HEK293 (cell line): Measurements from ENCODE around the gene KAT2B.

Source experiments
- CTCF ChIA-PET: fragments of 350-600 bp; formaldehyde crosslinking; extraction: SDS; loops from one replicate; lab custom pipeline; 2021; ENCODE audit warnings: antibody characterized with exemption; lab: Yijun Ruan, JAX
- POLR2A ChIA-PET: fragments of 300-600 bp; formaldehyde crosslinking; extraction: SDS; loops from one replicate; lab custom pipeline; 2020; ENCODE audit warnings: antibody characterized with exemption, inconsistent platforms; lab: Yijun Ruan, JAX
- H3K27ac ChIP-seq: fragments of 200-500 bp; sonication (Bioruptor generic); 2 replicates; pipeline ENCODE4 v1.5.1; 2014; ENCODE audit warnings: low read depth, low read length, control low read depth, inconsistent platforms; ENCODE audit errors: extremely low read depth
- H3K36me3 ChIP-seq, 2 experiments: fragments of 200-500 bp in 1 of 2; sonication (Bioruptor generic) in 1 of 2; 1 replicate in 1 of 2; 2 replicates in 1 of 2; pipeline ENCODE4 v1.5.1; 2014 to 2017; ENCODE audit warnings: inconsistent platforms in 2 of 2, low read length in 2 of 2; ENCODE audit not compliant: control insufficient read depth in 2 of 2, insufficient read depth in 1 of 2
- H3K4me1 ChIP-seq: fragments of 200-500 bp; sonication (Bioruptor generic); 2 replicates; pipeline ENCODE4 v1.5.1; 2014; ENCODE audit warnings: mild to moderate bottlenecking, low read length, inconsistent platforms; ENCODE audit not compliant: control insufficient read depth, insufficient read depth
- H3K4me3 ChIP-seq: 2 replicates; pipeline ENCODE4 v1.5.1; 2011; ENCODE audit warnings: low read depth, mild to moderate bottlenecking, control low read depth, low read length, moderate library complexity
- H3K9me3 ChIP-seq: fragments of 200-500 bp; sonication (Bioruptor generic); 2 replicates; pipeline ENCODE4 v1.5.1; 2014; ENCODE audit warnings: low read depth, low read length, inconsistent platforms; ENCODE audit not compliant: control insufficient read depth, insufficient read depth
- GFI1B ChIP-seq: fragments of 450-650 bp; formaldehyde crosslinking; IDR thresholded peaks from 2 replicates; pipeline ENCODE4 v1.5.1; 2016; ENCODE audit warnings: missing biosample characterization, missing genetic modification characterization
- HOXA7 ChIP-seq: sonication (generic); formaldehyde crosslinking; IDR thresholded peaks from 2 replicates; pipeline ENCODE4 v1.8.1; 2022; ENCODE audit warnings: missing genetic modification reagents, borderline replicate concordance
- PRDM4 ChIP-seq: fragments of 450-650 bp; formaldehyde crosslinking; IDR thresholded peaks from 2 replicates; pipeline ENCODE4 v1.5.1; 2017; ENCODE audit warnings: missing biosample characterization, missing genetic modification characterization
- SCRT2 ChIP-seq: fragments of 450-650 bp; formaldehyde crosslinking; IDR thresholded peaks from 2 replicates; pipeline ENCODE4 v1.5.1; 2016; ENCODE audit warnings: missing biosample characterization, missing genetic modification characterization
- SETDB1 ChIP-seq: IDR thresholded peaks from one replicate; pipeline ENCODE4 v1.6.1; 2017; ENCODE audit warnings: mild to moderate bottlenecking, low read length, moderate library complexity, mixed read lengths; ENCODE audit not compliant: insufficient read length
- ZBTB11 ChIP-seq: fragments of 450-650 bp; formaldehyde crosslinking; conservative IDR thresholded peaks from 2 replicates; pipeline ENCODE4 v1.5.1; 2016; ENCODE audit warnings: low read depth, missing biosample characterization, missing genetic modification characterization
- ZNF133 ChIP-seq: fragments of 450-650 bp; formaldehyde crosslinking; IDR thresholded peaks from 2 replicates; pipeline ENCODE4 v1.5.1; 2016; ENCODE audit warnings: missing biosample characterization, missing genetic modification characterization
- ZNF138 ChIP-seq: fragments of 450-650 bp; formaldehyde crosslinking; IDR thresholded peaks from 2 replicates; pipeline ENCODE4 v1.5.1; 2016; ENCODE audit warnings: missing biosample characterization, missing genetic modification characterization, borderline replicate concordance
- ZNF311 ChIP-seq: fragments of 450-650 bp; formaldehyde crosslinking; IDR thresholded peaks from 2 replicates; pipeline ENCODE4 v1.5.1; 2017; ENCODE audit warnings: missing biosample characterization, missing genetic modification characterization, borderline replicate concordance
- ZNF366 ChIP-seq: fragments of 450-650 bp; formaldehyde crosslinking; conservative IDR thresholded peaks from 2 replicates; pipeline ENCODE4 v1.5.1; 2016; ENCODE audit warnings: missing biosample characterization, missing genetic modification characterization
- ZNF404 ChIP-seq: fragments of 450-650 bp; formaldehyde crosslinking; IDR thresholded peaks from 2 replicates; pipeline ENCODE4 v1.5.1; 2017; ENCODE audit warnings: missing biosample characterization, missing genetic modification characterization
- ZNF416 ChIP-seq: fragments of 450-650 bp; formaldehyde crosslinking; IDR thresholded peaks from 2 replicates; pipeline ENCODE4 v1.5.1; 2016; ENCODE audit warnings: missing biosample characterization, missing genetic modification characterization
- ZNF510 ChIP-seq: fragments of 450-650 bp; formaldehyde crosslinking; IDR thresholded peaks from 2 replicates; pipeline ENCODE4 v1.5.1; 2018; ENCODE audit warnings: mild to moderate bottlenecking, missing genetic modification characterization, missing biosample characterization; ENCODE audit not compliant: insufficient replicate concordance
- ZNF561 ChIP-seq: fragments of 450-650 bp; IDR thresholded peaks from 2 replicates; pipeline ENCODE4 v1.5.1; 2018; ENCODE audit warnings: missing biosample characterization, missing genetic modification characterization, borderline replicate concordance
- ZNF600 ChIP-seq: fragments of 450-650 bp; formaldehyde crosslinking; IDR thresholded peaks from 2 replicates; pipeline ENCODE4 v1.5.1; 2016; ENCODE audit warnings: missing biosample characterization, missing genetic modification characterization
- ZNF629 ChIP-seq: fragments of 450-650 bp; formaldehyde crosslinking; IDR thresholded peaks from 2 replicates; pipeline ENCODE4 v1.5.1; 2017; ENCODE audit warnings: missing biosample characterization, missing genetic modification characterization
- ZNF664 ChIP-seq: fragments of 450-650 bp; formaldehyde crosslinking; IDR thresholded peaks from 2 replicates; pipeline ENCODE4 v1.5.1; 2016; ENCODE audit warnings: missing biosample characterization, missing genetic modification characterization
- ZNF785 ChIP-seq: fragments of 450-650 bp; formaldehyde crosslinking; IDR thresholded peaks from 2 replicates; pipeline ENCODE4 v1.5.1; 2016; ENCODE audit warnings: missing biosample characterization, missing genetic modification characterization
- ZNF830 ChIP-seq: fragments of 450-650 bp; IDR thresholded peaks from 2 replicates; pipeline ENCODE4 v1.5.0; 2018; ENCODE audit warnings: missing biosample characterization, missing genetic modification characterization, low read depth, mild to moderate bottlenecking, moderate library complexity
- TF ChIP-seq, protein P1 (sequence below): fragments of 450-650 bp; formaldehyde crosslinking; IDR thresholded peaks from 2 replicates; pipeline ENCODE4 v1.5.1; 2016; ENCODE audit warnings: missing biosample characterization, missing genetic modification characterization, borderline replicate concordance
- TF ChIP-seq, protein P2 (sequence below): fragments of 450-650 bp; formaldehyde crosslinking; IDR thresholded peaks from 2 replicates; pipeline ENCODE4; 2016; ENCODE audit warnings: missing biosample characterization, missing genetic modification characterization

Gene KAT2B

GRCh38 chr3:20190991-20191390 lies 150.7 kb downstream of the KAT2B start:
- POLR2A ChIA-PET, result no interaction called here
- TF ChIP-seq, protein P1, sequence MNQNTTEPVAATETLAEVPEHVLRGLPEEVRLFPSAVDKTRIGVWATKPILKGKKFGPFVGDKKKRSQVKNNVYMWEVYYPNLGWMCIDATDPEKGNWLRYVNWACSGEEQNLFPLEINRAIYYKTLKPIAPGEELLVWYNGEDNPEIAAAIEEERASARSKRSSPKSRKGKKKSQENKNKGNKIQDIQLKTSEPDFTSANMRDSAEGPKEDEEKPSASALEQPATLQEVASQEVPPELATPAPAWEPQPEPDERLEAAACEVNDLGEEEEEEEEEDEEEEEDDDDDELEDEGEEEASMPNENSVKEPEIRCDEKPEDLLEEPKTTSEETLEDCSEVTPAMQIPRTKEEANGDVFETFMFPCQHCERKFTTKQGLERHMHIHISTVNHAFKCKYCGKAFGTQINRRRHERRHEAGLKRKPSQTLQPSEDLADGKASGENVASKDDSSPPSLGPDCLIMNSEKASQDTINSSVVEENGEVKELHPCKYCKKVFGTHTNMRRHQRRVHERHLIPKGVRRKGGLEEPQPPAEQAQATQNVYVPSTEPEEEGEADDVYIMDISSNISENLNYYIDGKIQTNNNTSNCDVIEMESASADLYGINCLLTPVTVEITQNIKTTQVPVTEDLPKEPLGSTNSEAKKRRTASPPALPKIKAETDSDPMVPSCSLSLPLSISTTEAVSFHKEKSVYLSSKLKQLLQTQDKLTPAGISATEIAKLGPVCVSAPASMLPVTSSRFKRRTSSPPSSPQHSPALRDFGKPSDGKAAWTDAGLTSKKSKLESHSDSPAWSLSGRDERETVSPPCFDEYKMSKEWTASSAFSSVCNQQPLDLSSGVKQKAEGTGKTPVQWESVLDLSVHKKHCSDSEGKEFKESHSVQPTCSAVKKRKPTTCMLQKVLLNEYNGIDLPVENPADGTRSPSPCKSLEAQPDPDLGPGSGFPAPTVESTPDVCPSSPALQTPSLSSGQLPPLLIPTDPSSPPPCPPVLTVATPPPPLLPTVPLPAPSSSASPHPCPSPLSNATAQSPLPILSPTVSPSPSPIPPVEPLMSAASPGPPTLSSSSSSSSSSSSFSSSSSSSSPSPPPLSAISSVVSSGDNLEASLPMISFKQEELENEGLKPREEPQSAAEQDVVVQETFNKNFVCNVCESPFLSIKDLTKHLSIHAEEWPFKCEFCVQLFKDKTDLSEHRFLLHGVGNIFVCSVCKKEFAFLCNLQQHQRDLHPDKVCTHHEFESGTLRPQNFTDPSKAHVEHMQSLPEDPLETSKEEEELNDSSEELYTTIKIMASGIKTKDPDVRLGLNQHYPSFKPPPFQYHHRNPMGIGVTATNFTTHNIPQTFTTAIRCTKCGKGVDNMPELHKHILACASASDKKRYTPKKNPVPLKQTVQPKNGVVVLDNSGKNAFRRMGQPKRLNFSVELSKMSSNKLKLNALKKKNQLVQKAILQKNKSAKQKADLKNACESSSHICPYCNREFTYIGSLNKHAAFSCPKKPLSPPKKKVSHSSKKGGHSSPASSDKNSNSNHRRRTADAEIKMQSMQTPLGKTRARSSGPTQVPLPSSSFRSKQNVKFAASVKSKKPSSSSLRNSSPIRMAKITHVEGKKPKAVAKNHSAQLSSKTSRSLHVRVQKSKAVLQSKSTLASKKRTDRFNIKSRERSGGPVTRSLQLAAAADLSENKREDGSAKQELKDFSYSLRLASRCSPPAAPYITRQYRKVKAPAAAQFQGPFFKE (tag by site-specific recombination), result no peak
- TF ChIP-seq ZNF416 (tag by site-specific recombination) (no peak), ZNF311 (no peak), ZNF133 (tag by site-specific recombination) (no peak), ZNF664 (tag by site-specific recombination) (no peak)
- TF ChIP-seq, all 188 proteins: peak for 0
- H3K4me3 ChIP-seq, result no peak overlapping the region
- no peaks in the 10 kb centered on the region; the same call in 1 of the 2 replicates for H3K4me1 ChIP-seq
- no peaks in the 10 kb centered on the region for H3K36me3 ChIP-seq
- no peak overlapping the region for H3K27ac ChIP-seq
- H3K9me3 ChIP-seq, result no peaks in the 10 kb centered on the region
- CTCF ChIA-PET, result no interaction called here

- Histone ChIP-seq H3K4me1 (no peaks in the 10 kb centered on the region; the same call in 1 of the 2 replicates), H3K4me3 (no peak overlapping the region), H3K9me3 (no peaks in the 10 kb centered on the region), H3K27ac (no peak overlapping the region), H3K36me3 (no peaks in the 10 kb centered on the region)
- ChIA-PET CTCF (no interaction called here), POLR2A (no interaction called here)
- TF ChIP-seq ZNF785 (tag by site-specific recombination), result no peak
- no peak for TF ChIP-seq HOXA7 (CRISPR knock-in tag)
- no peak for TF ChIP-seq ZNF600 (tag by site-specific recombination)
- TF ChIP-seq GFI1B (tag by site-specific recombination), result no peak
- TF ChIP-seq ZNF561, result no peak
- TF ChIP-seq ZBTB11 (tag by site-specific recombination), result no peak
- TF ChIP-seq PRDM4 (tag by site-specific recombination), result no peak
- TF ChIP-seq ZNF629 (tag by site-specific recombination), result no peak
- no peak for TF ChIP-seq ZNF404 (tag by site-specific recombination)
- no peak for TF ChIP-seq ZNF830
- TF ChIP-seq, protein P2, sequence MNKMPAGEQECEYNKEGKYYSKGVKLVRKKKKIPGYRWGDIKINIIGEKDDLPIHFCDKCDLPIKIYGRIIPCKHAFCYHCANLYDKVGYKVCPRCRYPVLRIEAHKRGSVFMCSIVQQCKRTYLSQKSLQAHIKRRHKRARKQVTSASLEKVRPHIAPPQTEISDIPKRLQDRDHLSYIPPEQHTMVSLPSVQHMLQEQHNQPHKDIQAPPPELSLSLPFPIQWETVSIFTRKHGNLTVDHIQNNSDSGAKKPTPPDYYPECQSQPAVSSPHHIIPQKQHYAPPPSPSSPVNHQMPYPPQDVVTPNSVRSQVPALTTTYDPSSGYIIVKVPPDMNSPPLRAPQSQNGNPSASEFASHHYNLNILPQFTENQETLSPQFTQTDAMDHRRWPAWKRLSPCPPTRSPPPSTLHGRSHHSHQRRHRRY (tag by site-specific recombination), result no peak
- TF ChIP-seq ZNF138 (tag by site-specific recombination), result no peak
- no peak for TF ChIP-seq ZNF366 (tag by site-specific recombination)
- no peak for TF ChIP-seq SCRT2 (tag by site-specific recombination)
- no peak for TF ChIP-seq ZNF510
- TF ChIP-seq SETDB1, result no peak
Measured at GRCh38 chr3:20194793-20195460, 154.7 kb downstream of the KAT2B start.
